Esophagus muscularis mucosa (tissue), 4 donors: Measurements from ENCODE around the gene ZNF624. TPM values are rescaled to one million over a fixed set of nuclear protein-coding genes. Genes with fewer than 3 reads are reported as not detected.

Experiments used
- DNase-seq: peaks from one replicate; pipeline ENCODE4 v3.0.0-alpha.2; 2017; ENCODE audit errors: extremely low spot score
- H3K27ac ChIP-seq, 4 donors: fragments of 200-600 bp; sonication (generic); replicated peaks in 1 of 4; 1 replicate in 3 of 4; 2 replicates in 1 of 4; pipeline ENCODE4 v1.5.1; 2016 to 2019; ENCODE audit warnings: mild to moderate bottlenecking in 1 of 4
- H3K27me3 ChIP-seq, 4 donors: fragments of 200-600 bp; sonication (generic); one replicate each; pipeline versions ENCODE4 v1.5.1 to v1.6.0; 2016 to 2019
- H3K36me3 ChIP-seq, 4 donors: fragments of 200-600 bp; sonication (generic); one replicate each; pipeline ENCODE4 v1.5.1; 2016 to 2019
- H3K4me1 ChIP-seq, 4 donors: fragments of 200-600 bp; sonication (generic); one replicate each; pipeline ENCODE4 v1.5.1; 2016 to 2019
- H3K4me3 ChIP-seq, 4 donors: fragments of 200-600 bp; sonication (generic); 1 replicate in 2 of 4; 2 replicates in 2 of 4; pipeline ENCODE4 v1.5.1; 2016 to 2019; ENCODE audit warnings: mild to moderate bottlenecking in 4 of 4, moderate library complexity in 1 of 4
- H3K9me3 ChIP-seq, 4 donors: fragments of 200-600 bp; sonication (generic); 1 replicate in 3 of 4; 2 replicates in 1 of 4; pipeline ENCODE4 v1.5.1; 2016 to 2019
- CTCF ChIP-seq, 3 experiments: fragments of 200-600 bp in 2 of 3; fragments of 450-650 bp in 1 of 3; sonication (generic) in 2 of 3; IDR thresholded peaks; one replicate each; pipeline ENCODE4 v1.5.1; 2017 to 2019; ENCODE audit warnings: antibody characterized with exemption in 3 of 3, mild to moderate bottlenecking in 2 of 3, moderate library complexity in 1 of 3
- EP300 ChIP-seq: sonication (generic); formaldehyde crosslinking; IDR thresholded peaks from one replicate; pipeline ENCODE4 v1.6.1; 2017; ENCODE audit warnings: antibody characterized with exemption
- POLR2A ChIP-seq: fragments of 450-650 bp; IDR thresholded peaks from one replicate; pipeline ENCODE4 v1.6.1; 2017; ENCODE audit warnings: antibody characterized with exemption, moderate library complexity, mild to moderate bottlenecking, low read depth
- POLR2AphosphoS5 ChIP-seq, 2 donors: sonication (generic); formaldehyde crosslinking; IDR thresholded peaks; one replicate each; pipeline ENCODE4 v1.6.1; 2017; ENCODE audit warnings: antibody characterized with exemption in 2 of 2
- WGBS: methylation state at CpG from one replicate; pipeline ENCODE4 v1.1.5; 2018; 5-methylcytosine and 5-hydroxymethylcytosine counted together
- intact Hi-C: fragments of 100-400 bp; cut with DNase I; formaldehyde crosslinking; loops from one replicate; pipeline ENCODE4 v1.15.1; 2023
- total RNA-seq, 4 donors: library from RNA; depleted of rRNA; stranded (reverse); fragments of >200 nt; gene quantifications; one replicate each; pipeline versions ENCODE4 v1.1.0 to v1.2.1, GENCODE V29; 2016

ZNF624 gene
- total RNA-seq, 4 donors from 2014 or later = 1.2 to 4.5 (median 2.5) TPM

DNA sequence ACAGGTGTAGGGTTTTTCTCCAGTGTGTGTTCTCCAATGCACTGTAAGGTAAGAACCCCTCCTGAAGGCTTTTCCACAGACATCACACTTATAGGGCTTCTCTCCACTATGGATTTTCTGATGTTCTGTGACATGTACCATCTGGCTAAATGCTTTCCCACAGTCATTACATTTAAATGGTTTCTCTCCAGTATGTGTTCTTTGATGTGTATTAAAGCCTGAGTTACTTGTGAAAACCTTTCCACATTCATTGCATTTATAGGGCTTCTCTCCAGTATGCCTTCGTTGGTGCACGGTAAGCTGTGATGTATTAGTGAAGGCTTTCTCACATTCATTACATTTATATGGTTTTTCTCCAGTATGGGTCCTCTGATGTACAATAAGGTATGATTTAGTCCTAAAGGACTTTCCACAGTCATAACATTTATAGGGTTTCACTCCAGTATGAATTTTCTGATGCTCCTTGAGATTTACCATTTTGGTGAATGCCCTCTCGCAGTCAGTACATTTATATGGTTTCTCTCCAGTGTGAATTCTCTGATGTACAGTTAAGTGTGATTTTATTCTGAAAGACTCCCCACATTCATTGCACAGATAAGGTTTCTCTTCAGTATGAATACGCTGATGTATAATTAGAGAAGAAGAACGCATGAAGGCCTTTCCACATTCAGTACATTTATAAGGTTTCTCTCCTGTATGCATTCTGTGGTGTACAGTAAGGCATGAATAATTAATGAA, 30.9 kb downstream of the ZNF624 start:
- TF ChIP-seq POLR2AphosphoS5 (IDR thresholded peaks at IDR 0.05) = no peak
- TF ChIP-seq EP300 = no peak
- TF ChIP-seq CTCF (IDR thresholded peaks at IDR 0.05) = no peak
- TF ChIP-seq POLR2A = no peak
- Histone ChIP-seq H3K9me3 (peaks cover 5 to 64% (median 60%) of the 10 kb centered on the region in 4 donors), H3K36me3 (peaks cover 12 to 49% (median 32%) of the 10 kb centered on the region in 4 donors), H3K4me1 (no peaks in the 10 kb centered on the region), H3K4me3 (no peak overlapping the region), H3K27ac (no peak overlapping the region), H3K27me3 (no peaks in the 10 kb centered on the region)
- no peak for DNase-seq
- intact Hi-C loops = no loop called here
- 94% methylated on average over 5 of the region's 5 CpGs for WGBS

GRCh38 chr17:16617481-16618060, 36.1 kb downstream of the ZNF624 start:
- peaks cover 4 to 60% (median 51%) of the 10 kb centered on the region in 4 donors for H3K9me3 ChIP-seq
- peaks cover 0 to under 1% (median 0%) of the 10 kb centered on the region in 4 donors for H3K36me3 ChIP-seq
- H3K27ac ChIP-seq = no peak overlapping the region
- no peaks in the 10 kb centered on the region for H3K27me3 ChIP-seq
- intact Hi-C loops = no loop called here
- H3K4me3 ChIP-seq = no peak overlapping the region
- no peaks in the 10 kb centered on the region for H3K4me1 ChIP-seq
- 93% methylated on average over 52 of the region's 53 CpGs for WGBS
- DNase-seq = no peak
- TF ChIP-seq EP300 (no peak), POLR2A (no peak), CTCF (IDR thresholded peaks at IDR 0.05) (no peak), POLR2AphosphoS5 (IDR thresholded peaks at IDR 0.05) (no peak)

DNA sequence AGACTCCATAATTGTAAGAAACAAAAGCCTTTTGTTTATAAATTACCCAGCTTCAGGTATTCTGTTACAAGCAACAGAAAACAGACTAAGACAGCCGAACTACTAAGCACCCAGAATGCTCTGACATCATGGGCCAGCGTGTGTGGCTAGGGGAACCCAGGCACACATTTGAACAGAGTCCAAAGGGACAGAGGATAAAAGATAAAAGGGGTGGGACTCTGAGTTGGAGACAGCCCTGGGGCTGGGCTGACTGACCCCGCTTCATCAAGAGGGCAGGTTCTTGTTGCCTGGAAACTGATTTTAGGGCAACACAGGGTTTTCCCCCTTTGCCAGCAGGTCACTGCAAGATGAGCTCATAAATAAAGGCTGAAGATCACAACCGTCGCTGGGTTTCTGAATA, 54.1 kb downstream of the ZNF624 start:
- H3K27me3 ChIP-seq = peaks cover 0 to 5% (median 0%) of the 10 kb centered on the region in 4 donors
- WGBS = 62% methylated on average over 5 of the region's 5 CpGs
- no peak overlapping the region for H3K4me3 ChIP-seq
- TF ChIP-seq POLR2A = no peak
- TF ChIP-seq POLR2AphosphoS5 (IDR thresholded peaks at IDR 0.05) = no peak
- TF ChIP-seq CTCF (IDR thresholded peaks at IDR 0.05) = no peak
- TF ChIP-seq EP300 = no peak
- no peak for DNase-seq
- H3K4me1 ChIP-seq = no peaks in the 10 kb centered on the region
- intact Hi-C loops = no loop called here
- no peaks in the 10 kb centered on the region for H3K36me3 ChIP-seq
- H3K27ac ChIP-seq = no peak overlapping the region
- no peaks in the 10 kb centered on the region for H3K9me3 ChIP-seq

- no peaks in the 10 kb centered on the region for H3K9me3 ChIP-seq
- no peak overlapping the region for H3K27ac ChIP-seq
- no peaks in the 10 kb centered on the region for H3K36me3 ChIP-seq
- peaks cover 0 to 5% (median 0%) of the 10 kb centered on the region in 4 donors for H3K27me3 ChIP-seq
- H3K4me3 ChIP-seq = no peak overlapping the region
- DNase-seq = no peak
- H3K4me1 ChIP-seq = peaks cover 4 to 9% (median 6%) of the 10 kb centered on the region in 4 donors
- intact Hi-C loops = no loop called here
- WGBS = 59% methylated on average over 2 of the region's 2 CpGs
- TF ChIP-seq CTCF (IDR thresholded peaks at IDR 0.05) (no peak), POLR2AphosphoS5 (IDR thresholded peaks at IDR 0.05) (peak in 1 of 2 donors; percentile 37)
Measured at GRCh38 chr17:16593356-16594102, 60.1 kb downstream of the ZNF624 start.
